Tongue (tissue), 2 donors: ENCODE data around the gene STPG4. TPM values are rescaled to one million over a fixed set of nuclear protein-coding genes. Genes with fewer than 3 reads are reported as not detected.
A peak's percentile ranks its signal among the peaks of the same experiment; 100 is the strongest.
"Not testable (repeated sequence)": the region's sequence is repeated elsewhere in the genome, so short reads cannot be mapped to it uniquely, and the experiment has no call there.

Source experiments
- DNase-seq: peaks from one replicate; pipeline ENCODE4 v3.0.0-alpha.2; 2015
- total RNA-seq: library from RNA; depleted of rRNA; stranded (reverse); fragments of >200 nt; gene quantifications from one replicate; pipeline ENCODE4 v1.2.3, GENCODE V29; 2014

The STPG4 gene
- total RNA-seq, 1 donor from 2014 or later = not detected

- no peak for DNase-seq
These were observed 28.3 kb downstream of the STPG4 start for GRCh38 chr2:47126783-47127182.

DNA sequence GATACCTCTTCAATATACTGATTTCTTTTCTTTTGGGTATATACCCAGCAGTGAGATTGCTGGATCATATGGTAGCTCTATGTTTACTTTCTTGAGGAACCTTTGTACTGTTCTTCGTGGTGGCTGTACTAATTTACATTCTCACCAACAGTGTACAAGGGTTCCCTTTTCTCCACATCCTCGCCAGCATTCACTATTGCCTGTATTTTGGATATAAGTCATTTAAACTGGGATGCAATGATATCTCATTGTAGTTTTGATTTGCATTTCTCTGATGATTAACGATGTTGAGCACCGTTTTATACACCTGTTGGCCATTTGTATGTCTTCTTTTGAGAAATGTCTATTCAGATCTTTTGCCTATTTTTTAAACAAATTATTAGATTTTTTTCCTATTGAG, 30.4 kb downstream of the STPG4 start:
- not testable (repeated sequence) for DNase-seq

DNA sequence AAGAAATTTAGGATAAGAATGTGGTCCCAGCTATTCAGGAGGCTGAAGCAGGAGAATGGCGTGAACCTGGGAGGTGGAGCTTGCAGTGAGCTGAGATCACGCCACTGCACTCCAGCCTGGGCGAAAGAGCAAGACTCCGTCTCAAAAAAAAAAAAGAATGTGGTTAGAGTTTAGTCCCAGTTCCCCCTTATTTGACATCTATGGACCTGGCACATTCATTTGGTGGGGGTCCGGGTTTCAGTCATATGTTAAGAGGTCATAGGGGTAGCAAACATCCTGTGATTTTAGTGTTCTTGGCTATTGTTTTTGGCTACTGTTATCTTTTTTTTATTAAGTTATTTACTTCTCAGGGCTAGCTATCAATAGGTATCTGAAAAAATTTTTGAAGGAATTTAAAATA, 34.7 kb downstream of the STPG4 start:
- DNase-seq = not testable (repeated sequence)

DNA sequence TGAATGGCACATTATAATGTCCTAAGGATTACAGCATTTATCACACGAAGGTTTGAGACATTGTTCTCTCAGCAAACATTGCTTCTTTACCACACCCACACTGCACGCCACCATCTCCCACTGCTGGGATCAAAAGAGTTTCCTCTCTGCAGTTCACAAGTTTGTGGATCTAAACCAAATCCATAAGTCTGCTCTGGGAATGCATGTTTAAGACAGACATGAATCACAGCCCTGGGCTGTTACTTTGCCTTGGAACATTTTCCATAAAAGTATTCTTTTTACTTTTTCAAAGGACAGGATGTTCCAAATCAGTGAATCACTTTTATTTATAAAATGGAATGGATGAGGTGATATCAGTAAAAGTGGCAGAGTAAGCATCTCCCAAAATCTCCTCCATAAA, 36.1 kb downstream of the STPG4 start:
- no peak for DNase-seq

DNA sequence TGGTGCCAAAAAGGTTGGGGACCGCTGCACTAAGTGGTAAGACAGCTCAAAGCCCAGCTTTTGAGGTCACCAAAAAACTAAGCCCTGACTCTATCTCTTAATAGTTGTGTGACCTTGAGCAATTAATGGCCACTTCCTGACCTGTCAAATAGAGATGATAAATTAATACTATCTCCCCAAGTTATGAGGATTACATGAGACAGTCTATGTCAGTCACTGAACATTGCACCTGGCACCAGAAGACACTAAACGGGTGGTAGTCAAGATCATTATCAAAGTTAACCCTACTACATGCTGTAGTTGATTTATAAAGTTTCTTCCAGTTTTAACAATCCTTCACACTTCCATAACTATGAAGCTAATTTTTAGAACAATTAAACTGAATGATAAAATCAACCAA, 36.5 kb downstream of the STPG4 start:
- DNase-seq = no peak

DNA sequence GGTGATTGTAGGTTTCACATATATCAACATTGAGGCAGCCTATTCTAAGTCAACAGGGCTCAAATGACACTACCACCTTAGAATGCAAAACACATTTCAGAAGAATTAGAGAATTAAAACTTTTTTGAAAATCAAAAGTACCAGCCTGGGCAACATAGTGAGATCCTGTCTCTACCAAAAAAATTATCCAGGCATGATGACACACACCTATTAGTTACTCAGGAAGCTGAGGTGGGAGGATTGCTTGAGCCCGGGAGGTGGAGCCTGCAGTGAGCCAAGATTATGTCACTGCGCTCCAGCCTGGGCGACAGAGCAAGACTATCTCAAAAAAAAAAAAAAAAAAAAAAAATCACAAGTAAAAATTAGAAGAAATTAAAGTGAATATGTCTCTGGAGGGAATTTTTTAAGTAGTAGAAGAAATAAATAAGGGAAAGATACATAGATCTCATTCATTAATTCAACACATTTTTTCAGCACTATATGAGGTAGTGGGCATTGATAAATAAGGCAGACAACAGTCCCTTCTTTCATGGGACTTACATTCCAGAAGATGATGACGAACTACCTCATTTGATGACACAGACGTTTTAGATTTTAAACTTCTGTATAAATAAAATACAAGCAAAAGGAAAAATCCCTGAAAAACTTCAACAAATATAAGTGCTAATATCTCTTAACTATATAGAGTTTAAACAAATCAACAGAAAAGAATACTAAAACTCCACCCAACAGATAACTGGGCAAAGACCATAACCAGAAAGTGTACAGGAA, 42.3 kb downstream of the STPG4 start:
- no peak for DNase-seq

DNA sequence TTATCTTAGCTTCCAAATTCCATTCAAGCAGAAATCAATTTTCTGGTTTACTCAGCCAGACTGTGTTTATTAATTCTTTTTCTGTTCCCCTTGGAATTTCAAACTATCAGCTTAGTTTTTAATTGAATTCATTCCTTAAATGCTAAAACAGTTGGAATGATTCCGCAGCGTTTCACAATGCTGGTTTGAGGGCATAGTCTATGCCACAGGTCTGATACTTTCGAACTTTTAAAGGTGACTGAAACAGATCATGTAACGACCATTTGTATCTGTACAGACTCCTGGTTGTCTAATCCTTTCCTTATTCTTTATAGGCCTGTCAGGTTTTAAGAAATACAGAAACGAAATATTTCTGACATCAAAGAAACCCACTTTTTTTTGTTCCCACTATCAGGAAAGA, 45.4 kb downstream of the STPG4 start:
- DNase-seq = no peak

- no peak for DNase-seq
These were observed 46.1 kb downstream of the STPG4 start for GRCh38 chr2:47109007-47109375.

DNA sequence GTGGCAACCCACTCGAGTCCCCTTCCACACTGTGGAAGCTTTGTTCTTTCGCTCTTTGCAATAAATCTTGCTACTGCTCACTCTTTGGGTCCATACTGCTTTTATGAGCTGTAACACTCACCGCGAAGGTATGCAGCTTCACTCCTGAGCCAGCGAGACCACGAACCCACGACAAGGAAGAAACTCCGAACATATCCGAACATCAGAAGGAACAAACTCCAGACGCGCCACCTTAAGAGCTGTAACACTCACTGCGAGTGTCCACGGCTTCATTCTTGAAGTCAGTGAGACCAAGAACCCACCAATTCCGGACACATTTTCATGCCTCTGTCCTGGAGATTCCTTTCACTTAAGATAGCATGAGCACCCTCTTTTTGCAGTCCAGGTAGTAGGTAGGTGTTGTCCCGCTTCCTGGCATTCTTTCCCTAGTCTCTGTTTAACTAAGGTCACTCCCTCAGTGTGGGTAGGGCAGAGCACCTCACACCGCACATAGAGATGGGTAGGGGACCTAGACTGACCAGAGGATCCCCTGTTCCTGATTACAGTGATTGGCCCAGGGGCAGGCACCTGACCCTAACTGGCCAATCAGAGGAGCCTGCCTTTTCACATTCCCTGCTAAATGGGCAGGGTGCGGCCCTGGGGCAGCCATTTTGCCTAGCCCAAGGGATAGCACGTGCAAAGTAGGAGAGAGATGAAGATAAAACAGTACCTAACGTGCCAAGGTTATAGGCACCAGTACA, 46.7 kb downstream of the STPG4 start:
- DNase-seq = not testable (repeated sequence)

- DNase-seq = not testable (repeated sequence)
These were observed 47.9 kb downstream of the STPG4 start for GRCh38 chr2:47107201-47107600.

DNA sequence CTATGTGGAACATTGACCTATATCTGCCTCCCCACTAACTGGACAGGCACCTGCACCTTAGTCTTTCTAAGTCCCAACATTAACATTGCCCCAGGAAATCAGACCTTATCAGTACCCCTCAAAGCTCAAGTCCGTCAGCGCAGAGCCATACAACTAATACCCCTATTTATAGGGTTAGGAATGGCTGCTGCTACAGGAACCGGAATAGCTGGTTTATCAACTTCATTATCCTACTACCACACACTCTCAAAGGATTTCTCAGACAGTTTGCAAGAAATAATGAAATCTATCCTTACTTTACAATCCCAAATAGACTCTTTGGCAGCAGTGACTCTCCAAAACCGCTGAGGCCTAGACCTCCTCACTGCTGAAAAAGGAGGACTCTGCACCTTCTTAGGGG, 48.9 kb downstream of the STPG4 start:
- not testable (repeated sequence) for DNase-seq

GRCh38 chr2:47099712-47100111, 55.4 kb downstream of the STPG4 start:
- DNase-seq = not testable (repeated sequence)

- DNase-seq = no peak
These were observed 56.2 kb downstream of the STPG4 start for GRCh38 chr2:47098953-47099352.

GRCh38 chr2:47097563-47097962, 57.5 kb downstream of the STPG4 start:
- no peak for DNase-seq

GRCh38 chr2:47096451-47096850, 58.7 kb downstream of the STPG4 start:
- DNase-seq = no peak

DNA sequence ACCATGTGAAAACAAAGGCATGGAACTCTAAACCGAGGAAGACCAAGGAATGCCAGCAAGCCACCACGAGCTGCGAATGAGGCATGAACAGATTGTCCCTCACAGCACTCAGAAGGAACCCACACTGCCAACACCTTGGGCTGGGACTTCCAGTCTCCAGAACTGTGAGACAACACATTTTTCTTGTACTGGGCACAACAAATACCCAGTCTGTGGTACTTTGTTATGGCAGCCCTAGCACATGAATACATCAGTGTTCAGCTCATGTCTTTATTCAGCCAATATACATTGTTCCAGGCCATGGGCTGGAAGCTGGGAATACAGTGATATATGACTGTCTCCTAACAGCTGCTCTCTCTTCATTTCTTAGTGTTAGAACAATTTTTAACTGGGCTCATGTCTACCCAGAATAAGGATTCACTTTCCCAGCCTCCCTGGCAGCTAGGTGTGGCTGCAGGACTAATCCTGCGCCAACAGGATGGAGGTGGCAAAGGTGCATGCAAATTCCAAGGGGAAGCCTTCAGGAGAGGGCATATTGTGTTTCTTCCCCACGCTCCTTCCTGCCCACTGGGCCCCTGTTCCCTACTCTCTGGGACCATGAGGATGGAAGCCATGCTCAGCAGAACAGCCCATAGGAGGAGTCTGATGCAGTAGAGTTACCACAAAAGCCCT, 59.6 kb downstream of the STPG4 start:
- no peak for DNase-seq

GRCh38 chr2:47094511-47095142, 60.5 kb downstream of the STPG4 start:
- no peak for DNase-seq

DNA sequence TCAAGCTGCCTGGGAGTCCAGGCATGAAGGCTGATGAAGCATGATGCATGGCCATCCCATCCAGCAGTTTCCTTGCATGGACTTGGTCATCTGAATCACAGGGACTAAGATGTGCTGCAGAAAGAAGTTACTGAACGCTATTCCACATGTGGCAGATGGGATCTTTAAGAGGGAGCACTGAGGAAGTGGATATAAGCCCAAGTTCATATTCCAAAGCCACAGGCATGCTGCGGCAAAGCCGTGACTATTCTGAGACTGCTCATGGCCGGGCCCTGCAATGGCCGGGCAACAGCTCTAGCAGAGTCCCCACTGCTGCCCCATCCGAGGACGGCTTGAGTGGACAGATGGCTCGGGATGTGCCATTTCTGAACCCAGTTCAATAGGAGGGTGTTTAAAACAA, 61.5 kb downstream of the STPG4 start:
- no peak for DNase-seq

- DNase-seq = no peak
These were observed 62.6 kb downstream of the STPG4 start for GRCh38 chr2:47092465-47092864.

GRCh38 chr2:47091118-47091517, 64.0 kb downstream of the STPG4 start:
- peak; percentile 41 for DNase-seq

GRCh38 chr2:47089083-47089464, 66.0 kb downstream of the STPG4 start:
- DNase-seq = no peak

DNA sequence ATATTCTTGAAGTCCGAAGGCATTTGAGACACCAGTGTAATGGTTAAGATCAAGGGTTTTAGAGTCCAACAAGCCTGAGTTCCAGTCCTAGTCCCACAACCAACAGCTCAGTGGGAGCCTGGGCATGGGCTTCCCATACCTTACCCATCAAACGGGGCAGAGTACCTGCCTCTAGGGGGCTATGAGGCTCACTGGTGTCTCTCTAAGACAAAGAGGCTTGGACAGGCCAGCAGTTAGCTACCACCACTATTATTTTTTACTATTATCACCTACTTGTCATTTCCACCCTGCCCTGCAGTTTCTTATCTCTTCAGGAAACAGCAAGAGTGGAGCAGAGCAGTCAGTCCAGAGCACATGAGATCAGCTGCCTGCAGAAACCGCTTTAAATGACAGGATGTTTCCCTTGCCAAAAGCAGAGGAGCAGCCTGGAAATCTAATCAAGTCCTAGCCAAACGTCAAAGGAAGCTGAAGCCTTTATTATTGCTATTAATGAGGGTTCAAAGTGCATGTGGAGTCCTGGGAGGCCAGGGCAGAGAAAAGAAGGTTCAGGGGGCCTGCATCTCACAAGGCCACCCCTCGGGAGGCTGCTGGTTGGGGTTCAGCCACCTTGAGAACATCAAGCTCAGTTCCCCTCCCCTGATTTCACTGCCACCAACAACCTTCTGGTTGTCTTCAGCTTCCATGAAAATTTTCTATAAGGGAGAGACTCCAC, 66.6 kb downstream of the STPG4 start:
- DNase-seq = no peak
